Activated naive CD4-positive, alpha-beta T cell treated with anti-CD3 and anti-CD28 coated beads, Interleukin-2, amount 50 U/mL, for 72 hours (primary cell): Measurements from ENCODE around the gene MOCOS. TPM values are rescaled to one million over a fixed set of nuclear protein-coding genes. Genes with fewer than 3 reads are reported as not detected.
"Not testable (repeated sequence)": the region's sequence is repeated elsewhere in the genome, so short reads cannot be mapped to it uniquely, and the experiment has no call there.

Experiments
- ATAC-seq, 2 donors: fragments of 150-1000 bp; cut with Tn5 transposase; 2 replicates each; pipeline ENCODE4 v1.10.0; 2021; ENCODE audit warnings: mild to moderate bottlenecking in 2 of 2, moderate library complexity in 2 of 2
- DNase-seq, 2 donors: peaks; one replicate each; pipeline ENCODE4 v3.0.0; 2021 to 2022; ENCODE audit warnings: low spot score in 2 of 2
- H3K27ac Mint-ChIP-seq, 2 donors: one replicate each; pipeline ENCODE4 v1.8.0; 2022; ENCODE audit warnings: mild to moderate bottlenecking in 2 of 2, mixed read lengths in 2 of 2
- H3K36me3 Mint-ChIP-seq, 2 donors: one replicate each; pipeline ENCODE4 v1.8.0; 2022; ENCODE audit warnings: mixed read lengths in 2 of 2
- H3K9me3 Mint-ChIP-seq, 2 donors: one replicate each; pipeline ENCODE4 v1.8.0; 2022; ENCODE audit warnings: mixed read lengths in 2 of 2
- total RNA-seq, 2 donors: library from RNA; stranded (reverse); gene quantifications; one replicate each; pipeline ENCODE4 v1.2.3, GENCODE V29; 2022

Gene MOCOS
- total RNA-seq, 2 donors from 2014 or later = 0.19 to 0.36 TPM

GRCh38 chr18:36188916-36189315 is 1.6 kb downstream of the MOCOS start:
- Mint-ChIP-seq H3K9me3 (no peaks in the 10 kb centered on the region), H3K36me3 (peaks cover 0 to 15% of the 10 kb centered on the region in 2 donors), H3K27ac (no peak overlapping the region)
- DNase-seq (no peak), ATAC-seq (no peak)

- ATAC-seq = no peak
- Mint-ChIP-seq H3K27ac (no peak overlapping the region), H3K9me3 (no peaks in the 10 kb centered on the region), H3K36me3 (peaks cover 0 to 15% of the 10 kb centered on the region in 2 donors)
- peak in 1 of 2 donors; percentile 37 for DNase-seq
Measured at GRCh38 chr18:36189486-36189885, 2.2 kb downstream of the MOCOS start.

GRCh38 chr18:36191286-36191685 is 4.0 kb downstream of the MOCOS start:
- Mint-ChIP-seq H3K9me3 (no peaks in the 10 kb centered on the region), H3K27ac (no peak overlapping the region), H3K36me3 (peaks cover 0 to 15% of the 10 kb centered on the region in 2 donors)
- DNase-seq = peak in 1 of 2 donors; percentile 21
- no peak for ATAC-seq

GRCh38 chr18:36191711-36192110 is 4.4 kb downstream of the MOCOS start:
- Mint-ChIP-seq H3K36me3 (peaks cover 0 to 15% of the 10 kb centered on the region in 2 donors), H3K27ac (no peak overlapping the region), H3K9me3 (no peaks in the 10 kb centered on the region)
- DNase-seq = no peak
- ATAC-seq = no peak

GRCh38 chr18:36194600-36195315 is 7.5 kb downstream of the MOCOS start:
- peak in 1 of 2 donors; percentile 11 for DNase-seq
- Mint-ChIP-seq H3K9me3 (no peaks in the 10 kb centered on the region), H3K36me3 (no peaks in the 10 kb centered on the region), H3K27ac (no peak overlapping the region)
- ATAC-seq = no peak

GRCh38 chr18:36195427-36196122 is 8.3 kb downstream of the MOCOS start:
- no peak for ATAC-seq
- Mint-ChIP-seq H3K27ac (no peak overlapping the region), H3K36me3 (no peaks in the 10 kb centered on the region), H3K9me3 (no peaks in the 10 kb centered on the region)
- peak in 1 of 2 donors; percentile 7 for DNase-seq

GRCh38 chr18:36196238-36196995 is 9.1 kb downstream of the MOCOS start:
- no peak for DNase-seq
- Mint-ChIP-seq H3K9me3 (no peaks in the 10 kb centered on the region), H3K27ac (no peak overlapping the region), H3K36me3 (no peaks in the 10 kb centered on the region)
- no peak for ATAC-seq

GRCh38 chr18:36197511-36198166 is 10.3 kb downstream of the MOCOS start:
- ATAC-seq = no peak
- no peaks in the 10 kb centered on the region for H3K36me3 Mint-ChIP-seq

GRCh38 chr18:36199691-36200295 is 12.5 kb downstream of the MOCOS start:
- peak in 1 of 2 donors; percentile 20 for DNase-seq

More at GRCh38 chr18:36197511-36198166, 10.3 kb downstream of the MOCOS start:
- DNase-seq = no peak
- no peak overlapping the region for H3K27ac Mint-ChIP-seq
- H3K9me3 Mint-ChIP-seq = no peaks in the 10 kb centered on the region

GRCh38 chr18:36200354-36200771 is 13.1 kb downstream of the MOCOS start:
- no peaks in the 10 kb centered on the region for H3K36me3 Mint-ChIP-seq
- no peaks in the 10 kb centered on the region for H3K9me3 Mint-ChIP-seq
- ATAC-seq (no peak), DNase-seq (no peak)
- H3K27ac Mint-ChIP-seq = no peak overlapping the region

More at GRCh38 chr18:36199691-36200295, 12.5 kb downstream of the MOCOS start:
- Mint-ChIP-seq H3K27ac (peak overlapping the region in 1 of 2 donors; percentile 24), H3K9me3 (no peaks in the 10 kb centered on the region), H3K36me3 (no peaks in the 10 kb centered on the region)
- ATAC-seq = no peak

GRCh38 chr18:36201765-36202164 is 14.5 kb downstream of the MOCOS start:
- Mint-ChIP-seq H3K9me3 (no peaks in the 10 kb centered on the region), H3K36me3 (no peaks in the 10 kb centered on the region), H3K27ac (no peak overlapping the region)
- DNase-seq (no peak), ATAC-seq (no peak)

- Mint-ChIP-seq H3K9me3 (no peaks in the 10 kb centered on the region), H3K36me3 (no peaks in the 10 kb centered on the region), H3K27ac (no peak overlapping the region)
- ATAC-seq (no peak), DNase-seq (no peak)
Measured at GRCh38 chr18:36203360-36203895, 16.1 kb downstream of the MOCOS start.

- H3K36me3 Mint-ChIP-seq = no peaks in the 10 kb centered on the region
- no peaks in the 10 kb centered on the region for H3K9me3 Mint-ChIP-seq
- no peak overlapping the region for H3K27ac Mint-ChIP-seq
- no peak for ATAC-seq
- DNase-seq = no peak
Measured at GRCh38 chr18:36205166-36205565, 17.9 kb downstream of the MOCOS start.

GRCh38 chr18:36207303-36207702 is 20.0 kb downstream of the MOCOS start:
- ATAC-seq = no peak
- Mint-ChIP-seq H3K9me3 (no peaks in the 10 kb centered on the region), H3K36me3 (no peaks in the 10 kb centered on the region), H3K27ac (no peak overlapping the region)
- DNase-seq = no peak

GRCh38 chr18:36207969-36208368 is 20.7 kb downstream of the MOCOS start:
- not testable (repeated sequence) for H3K36me3 Mint-ChIP-seq, H3K27ac Mint-ChIP-seq, H3K9me3 Mint-ChIP-seq, ATAC-seq, DNase-seq

GRCh38 chr18:36211612-36212065 is 24.3 kb downstream of the MOCOS start:
- peak in 1 of 2 donors; percentile 63 for ATAC-seq
- H3K9me3 Mint-ChIP-seq = no peaks in the 10 kb centered on the region
- no peak for DNase-seq
- H3K36me3 Mint-ChIP-seq = no peaks in the 10 kb centered on the region
- no peak overlapping the region for H3K27ac Mint-ChIP-seq
